NCI-H2196 (cell line): ENCODE results near the gene SYCP1.
"Not testable (repeated sequence)": the region's sequence is repeated elsewhere in the genome, so short reads cannot be mapped to it uniquely, and the experiment has no call there.

Source experiments
- DNase-seq: peaks from one replicate; lab custom pipeline; 2025; ENCODE audit not compliant: unreplicated experiment; lab: John Stamatoyannopoulos, UW

Gene SYCP1

GRCh38 chr1:114976891-114977290 lies 122.2 kb downstream of the SYCP1 start:
- no peak for DNase-seq

GRCh38 chr1:114979278-114979891 lies 124.7 kb downstream of the SYCP1 start:
- peak; percentile 57 for DNase-seq

GRCh38 chr1:114982251-114982650 lies 127.6 kb downstream of the SYCP1 start:
- no peak for DNase-seq

GRCh38 chr1:114986286-114986685 lies 131.6 kb downstream of the SYCP1 start:
- no peak for DNase-seq

GRCh38 chr1:114988095-114988494 lies 133.4 kb downstream of the SYCP1 start:
- no peak for DNase-seq

GRCh38 chr1:114997510-114998289 lies 143.0 kb downstream of the SYCP1 start:
- no peak for DNase-seq

GRCh38 chr1:115006191-115006590 lies 151.5 kb downstream of the SYCP1 start:
- no peak for DNase-seq

- DNase-seq, result no peak
These were observed 157.3 kb downstream of the SYCP1 start for GRCh38 chr1:115012006-115012405.

- DNase-seq, result no peak
These were observed 157.8 kb downstream of the SYCP1 start for GRCh38 chr1:115012434-115012833.

GRCh38 chr1:115013792-115014191 lies 159.1 kb downstream of the SYCP1 start:
- no peak for DNase-seq

GRCh38 chr1:115019549-115019948 lies 164.9 kb downstream of the SYCP1 start:
- not testable (repeated sequence) for DNase-seq

- DNase-seq, result no peak
These were observed 166.5 kb downstream of the SYCP1 start for GRCh38 chr1:115021145-115021544.

- DNase-seq, result no peak
These were observed 168.9 kb downstream of the SYCP1 start for GRCh38 chr1:115023593-115023992.

- DNase-seq, result no peak
These were observed 174.9 kb downstream of the SYCP1 start, which contains the start of gene TSHB for GRCh38 chr1:115029526-115029925. TSHB (plus strand) TSS chr1:115029826; CDS start chr1:115033363, 3,537 bp downstream.

- DNase-seq, result no peak
These were observed 176.9 kb downstream of the SYCP1 start for GRCh38 chr1:115031595-115031994.

- no peak for DNase-seq
These were observed 181.0 kb downstream of the SYCP1 start for GRCh38 chr1:115035652-115036051.

- DNase-seq, result no peak
These were observed 182.3 kb downstream of the SYCP1 start for GRCh38 chr1:115036814-115037507.

GRCh38 chr1:115040501-115040900 lies 185.8 kb downstream of the SYCP1 start:
- DNase-seq, result no peak

GRCh38 chr1:115041654-115042053 lies 187.0 kb downstream of the SYCP1 start:
- no peak for DNase-seq
